PC-3 (cell line): ENCODE results near the gene POLR3G.

ENCODE experiments used
- EZH2 ChIP-seq: fragments of 300-600 bp; sonication (generic); IDR thresholded peaks from one replicate; pipeline ENCODE4 v1.6.1; 2017; ENCODE audit warnings: antibody characterized with exemption, mild to moderate bottlenecking, low read length; ENCODE audit not compliant: unreplicated experiment
- EZH2phosphoT487 ChIP-seq: fragments of 300-600 bp; sonication (generic); IDR thresholded peaks from 2 replicates; pipeline ENCODE4 v1.6.1; 2018; ENCODE audit warnings: mild to moderate bottlenecking, antibody characterized with exemption, low read length, borderline replicate concordance
- TF ChIP-seq, protein P1 (sequence below): fragments of 300-600 bp; sonication (generic); conservative IDR thresholded peaks from 2 replicates; pipeline ENCODE4 v1.5.1; 2017; ENCODE audit warnings: antibody characterized with exemption, low read depth, mild to moderate bottlenecking, low read length

DNA sequence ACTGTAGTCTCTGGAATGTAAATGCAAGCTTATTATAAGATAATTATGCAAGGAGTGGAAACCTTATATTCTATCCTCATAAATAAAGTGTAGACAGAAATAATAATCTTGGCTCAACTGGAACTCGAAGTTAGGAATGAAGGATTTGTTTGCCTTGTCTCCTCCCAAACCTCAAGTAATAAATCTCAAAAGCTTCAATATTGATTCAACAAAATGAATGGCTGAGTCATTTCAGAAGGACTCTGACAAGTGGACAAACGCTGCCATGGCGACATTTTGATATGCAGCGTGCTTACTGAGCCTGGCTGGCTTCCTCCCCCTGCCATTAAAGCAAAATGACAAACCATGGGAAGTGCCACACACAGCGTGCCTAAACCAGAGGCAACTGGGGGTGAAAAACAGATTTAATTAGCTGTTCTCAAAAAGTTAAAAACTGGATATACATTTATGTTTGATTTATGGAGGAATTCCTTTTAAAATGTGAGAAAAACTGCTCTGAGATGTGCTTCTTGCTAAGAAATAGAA, 73.5 kb downstream of the POLR3G start:
- TF ChIP-seq, protein P1, sequence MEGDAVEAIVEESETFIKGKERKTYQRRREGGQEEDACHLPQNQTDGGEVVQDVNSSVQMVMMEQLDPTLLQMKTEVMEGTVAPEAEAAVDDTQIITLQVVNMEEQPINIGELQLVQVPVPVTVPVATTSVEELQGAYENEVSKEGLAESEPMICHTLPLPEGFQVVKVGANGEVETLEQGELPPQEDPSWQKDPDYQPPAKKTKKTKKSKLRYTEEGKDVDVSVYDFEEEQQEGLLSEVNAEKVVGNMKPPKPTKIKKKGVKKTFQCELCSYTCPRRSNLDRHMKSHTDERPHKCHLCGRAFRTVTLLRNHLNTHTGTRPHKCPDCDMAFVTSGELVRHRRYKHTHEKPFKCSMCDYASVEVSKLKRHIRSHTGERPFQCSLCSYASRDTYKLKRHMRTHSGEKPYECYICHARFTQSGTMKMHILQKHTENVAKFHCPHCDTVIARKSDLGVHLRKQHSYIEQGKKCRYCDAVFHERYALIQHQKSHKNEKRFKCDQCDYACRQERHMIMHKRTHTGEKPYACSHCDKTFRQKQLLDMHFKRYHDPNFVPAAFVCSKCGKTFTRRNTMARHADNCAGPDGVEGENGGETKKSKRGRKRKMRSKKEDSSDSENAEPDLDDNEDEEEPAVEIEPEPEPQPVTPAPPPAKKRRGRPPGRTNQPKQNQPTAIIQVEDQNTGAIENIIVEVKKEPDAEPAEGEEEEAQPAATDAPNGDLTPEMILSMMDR, result no peak
- TF ChIP-seq EZH2 (no peak), EZH2phosphoT487 (no peak)
